Measurements from ENCODE around the gene RGSL1.
A peak's percentile ranks its signal among the peaks of the same experiment; 100 is the strongest.

RGSL1 gene

DNA sequence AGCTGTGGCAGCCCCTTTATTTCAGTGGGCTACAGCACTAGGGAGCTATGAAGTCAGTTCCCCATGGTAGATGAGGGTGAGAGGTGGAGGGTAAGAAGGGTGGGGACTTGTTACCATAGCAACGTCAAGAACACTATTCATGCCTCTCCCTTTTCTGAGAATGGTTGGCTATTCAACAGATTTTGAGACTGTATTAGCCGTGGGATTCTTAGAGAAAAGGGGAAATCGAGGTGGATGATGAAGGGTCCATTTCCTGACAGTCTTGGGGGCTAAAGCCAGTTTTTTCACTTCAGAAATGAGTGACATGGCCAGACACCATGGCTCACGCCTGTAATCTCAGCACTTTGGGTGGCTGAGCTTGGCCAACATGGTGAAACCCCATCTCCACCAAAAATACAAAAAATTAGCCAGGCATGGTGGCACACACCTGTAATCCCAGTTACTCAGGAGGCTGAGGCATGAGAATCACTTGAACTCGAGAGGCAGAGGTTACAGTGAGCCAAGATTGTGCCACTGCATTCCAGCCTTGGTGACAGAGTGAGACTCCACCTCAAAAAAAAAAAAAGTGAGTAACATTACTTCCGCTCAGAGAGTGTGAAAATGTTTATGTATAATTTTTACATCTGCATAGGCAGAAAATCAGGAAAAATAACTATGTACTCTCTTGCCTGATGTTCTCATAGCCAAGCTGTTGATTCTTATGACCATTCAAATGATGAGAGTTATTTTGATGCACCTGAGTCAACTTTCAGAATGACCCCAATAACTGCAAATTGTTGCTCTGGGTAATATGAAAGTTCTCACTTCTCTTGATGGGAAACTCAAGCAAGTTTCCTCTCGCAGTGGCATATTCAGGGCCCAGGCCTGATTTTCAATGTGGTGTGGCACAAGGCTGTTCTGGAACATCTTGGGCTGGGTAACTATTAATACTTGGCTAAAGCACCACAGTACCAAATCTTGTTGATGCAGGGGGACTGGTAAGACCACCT, 23.2 kb upstream of the RGSL1 start:
- peak; percentile 58 for DNase-seq (ENCODE audit: low spot score)
- in situ Hi-C loops (cut with MboI; ENCODE audit: low sequenced_read_pairs, unreplicated experiment), result no loop called here
- TF ChIP-seq, protein P1, sequence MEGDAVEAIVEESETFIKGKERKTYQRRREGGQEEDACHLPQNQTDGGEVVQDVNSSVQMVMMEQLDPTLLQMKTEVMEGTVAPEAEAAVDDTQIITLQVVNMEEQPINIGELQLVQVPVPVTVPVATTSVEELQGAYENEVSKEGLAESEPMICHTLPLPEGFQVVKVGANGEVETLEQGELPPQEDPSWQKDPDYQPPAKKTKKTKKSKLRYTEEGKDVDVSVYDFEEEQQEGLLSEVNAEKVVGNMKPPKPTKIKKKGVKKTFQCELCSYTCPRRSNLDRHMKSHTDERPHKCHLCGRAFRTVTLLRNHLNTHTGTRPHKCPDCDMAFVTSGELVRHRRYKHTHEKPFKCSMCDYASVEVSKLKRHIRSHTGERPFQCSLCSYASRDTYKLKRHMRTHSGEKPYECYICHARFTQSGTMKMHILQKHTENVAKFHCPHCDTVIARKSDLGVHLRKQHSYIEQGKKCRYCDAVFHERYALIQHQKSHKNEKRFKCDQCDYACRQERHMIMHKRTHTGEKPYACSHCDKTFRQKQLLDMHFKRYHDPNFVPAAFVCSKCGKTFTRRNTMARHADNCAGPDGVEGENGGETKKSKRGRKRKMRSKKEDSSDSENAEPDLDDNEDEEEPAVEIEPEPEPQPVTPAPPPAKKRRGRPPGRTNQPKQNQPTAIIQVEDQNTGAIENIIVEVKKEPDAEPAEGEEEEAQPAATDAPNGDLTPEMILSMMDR (IDR thresholded peaks at IDR 0.05; ENCODE audit: borderline replicate concordance, control extremely low read depth, extremely low read depth, insufficient read depth, missing control alignments), result no peak

DNA sequence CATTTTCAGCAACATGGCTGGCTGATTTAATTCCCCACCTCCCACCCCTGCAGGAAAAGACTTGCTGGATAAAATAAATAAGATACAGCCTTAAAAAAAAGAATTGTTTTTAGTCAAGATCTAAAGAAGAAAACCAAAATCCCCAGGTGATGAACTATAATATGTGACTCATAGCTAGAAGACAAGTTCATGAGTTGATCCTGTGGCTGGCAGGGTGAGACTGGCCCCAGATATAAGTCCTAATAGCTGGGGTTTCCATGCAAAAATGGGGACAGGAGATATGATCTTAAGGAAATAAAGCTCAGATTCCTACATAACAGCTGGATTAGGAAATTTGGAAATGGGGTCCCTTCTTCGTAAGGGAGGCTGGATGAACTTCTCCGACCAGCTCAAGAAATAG, 21.9 kb upstream of the RGSL1 start:
- in situ Hi-C loops (cut with MboI; ENCODE audit: low sequenced_read_pairs, unreplicated experiment), result no loop called here
- DNase-seq (ENCODE audit: low spot score), result no peak
- TF ChIP-seq, protein P1 (IDR thresholded peaks at IDR 0.05; ENCODE audit: borderline replicate concordance, control extremely low read depth, extremely low read depth, insufficient read depth, missing control alignments), result no peak

DNA sequence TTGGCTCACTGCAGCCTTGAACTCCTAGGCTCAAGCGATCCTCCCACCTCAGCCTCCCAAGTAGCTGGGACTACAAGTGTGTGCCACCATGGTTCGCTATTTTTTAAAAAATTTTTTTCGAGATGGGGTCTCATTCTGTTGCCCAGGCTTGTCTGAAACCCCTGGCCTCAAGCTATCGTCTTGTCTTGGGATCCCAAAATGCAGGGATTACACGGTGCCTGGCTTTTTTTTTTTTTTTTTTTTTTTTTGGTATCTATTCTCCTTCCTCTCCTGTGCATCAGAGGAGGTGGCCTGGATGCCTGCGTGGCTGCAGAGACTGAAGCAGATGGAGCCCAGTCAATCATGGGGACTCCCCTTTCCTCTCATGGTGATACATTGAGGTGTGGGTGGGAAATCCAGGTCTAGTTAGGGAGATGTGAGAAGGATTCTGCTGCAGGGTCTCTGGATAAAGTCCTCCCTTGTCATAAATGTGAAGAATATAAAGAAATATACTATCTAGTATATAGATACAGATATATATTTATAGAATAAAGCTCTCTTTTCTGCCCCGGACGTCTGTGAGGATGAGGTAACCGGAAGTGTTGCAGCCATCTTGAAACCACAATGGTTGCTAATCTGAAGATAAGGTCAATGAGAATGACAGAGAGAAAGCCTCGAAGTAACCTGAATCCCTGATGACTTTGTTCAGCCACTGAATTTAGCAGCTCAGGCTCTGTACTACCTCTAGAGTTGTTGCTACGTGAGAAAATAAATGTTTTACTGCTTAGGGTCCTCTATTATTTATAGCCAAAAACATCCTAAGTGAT, 19.5 kb upstream of the RGSL1 start:
- TF ChIP-seq, protein P1 (IDR thresholded peaks at IDR 0.05; ENCODE audit: borderline replicate concordance, control extremely low read depth, extremely low read depth, insufficient read depth, missing control alignments), result no peak
- DNase-seq (ENCODE audit: low spot score), result peak; percentile 65
- in situ Hi-C loops (cut with MboI; ENCODE audit: low sequenced_read_pairs, unreplicated experiment), result no loop called here

DNA sequence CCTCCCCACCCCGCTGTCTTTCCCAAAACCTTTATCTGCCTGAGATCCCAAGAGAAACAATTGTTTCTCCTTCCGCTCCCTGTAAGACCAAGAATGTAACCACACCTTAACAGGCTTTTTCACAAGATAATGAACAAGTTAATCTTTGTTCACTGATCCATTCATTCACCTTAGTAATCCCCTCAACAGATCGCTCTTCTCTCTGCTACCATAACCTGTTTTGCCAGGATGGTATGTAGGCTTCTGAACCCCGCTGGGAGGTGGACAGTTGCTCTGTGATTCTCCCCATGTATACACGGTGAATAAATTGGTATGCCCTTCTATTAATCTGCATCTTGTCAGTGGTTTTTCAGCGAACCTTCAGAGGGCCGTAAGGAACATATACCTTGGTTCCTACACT, 18.7 kb upstream of the RGSL1 start:
- in situ Hi-C loops (cut with MboI; ENCODE audit: low sequenced_read_pairs, unreplicated experiment), result no loop called here
- TF ChIP-seq, protein P1 (IDR thresholded peaks at IDR 0.05; ENCODE audit: borderline replicate concordance, control extremely low read depth, extremely low read depth, insufficient read depth, missing control alignments), result no peak
- DNase-seq (ENCODE audit: low spot score), result no peak

DNA sequence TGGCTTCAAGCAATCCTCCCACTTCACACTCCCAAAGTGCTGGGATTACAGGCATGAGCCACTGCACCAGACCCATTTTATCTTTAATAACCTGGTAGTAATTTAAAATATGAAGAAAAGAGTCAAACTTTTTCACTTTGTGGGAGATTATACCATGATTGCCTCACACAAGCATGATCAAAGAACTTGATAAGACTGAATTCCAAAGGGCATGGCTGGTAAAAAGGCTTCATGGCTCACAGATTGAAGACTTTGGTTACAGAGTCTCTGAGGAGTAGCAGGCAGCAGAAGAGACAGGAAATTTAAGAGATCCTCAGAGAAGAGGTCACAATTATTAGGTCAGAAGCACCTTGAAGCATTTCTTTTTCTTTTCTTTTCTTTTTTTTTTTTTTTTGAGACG, 16.4 kb upstream of the RGSL1 start:
- TF ChIP-seq, protein P1 (IDR thresholded peaks at IDR 0.05; ENCODE audit: borderline replicate concordance, control extremely low read depth, extremely low read depth, insufficient read depth, missing control alignments), result no peak
- DNase-seq (ENCODE audit: low spot score), result no peak
- in situ Hi-C loops (cut with MboI; ENCODE audit: low sequenced_read_pairs, unreplicated experiment), result no loop called here

DNA sequence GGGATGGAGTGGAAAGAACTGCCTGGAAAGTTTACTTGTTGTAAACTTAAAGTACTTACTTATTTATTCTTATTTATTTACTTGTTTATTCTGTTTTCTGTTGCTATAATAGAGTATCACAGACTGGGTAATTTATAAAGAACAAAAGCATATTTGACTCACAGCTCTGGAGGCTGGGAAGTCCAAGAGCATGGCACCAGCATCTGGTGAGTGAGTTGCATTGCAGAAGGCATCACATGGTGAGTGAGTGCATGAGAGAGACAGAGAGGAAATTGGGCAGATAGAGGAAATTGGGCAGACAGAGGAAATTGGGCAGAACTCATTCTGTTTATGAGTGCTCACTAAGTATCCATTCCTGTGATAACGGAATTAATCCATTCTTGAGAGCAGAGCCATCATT, 11.6 kb upstream of the RGSL1 start:
- TF ChIP-seq, protein P1 (IDR thresholded peaks at IDR 0.05; ENCODE audit: borderline replicate concordance, control extremely low read depth, extremely low read depth, insufficient read depth, missing control alignments), result no peak
- in situ Hi-C loops (cut with MboI; ENCODE audit: low sequenced_read_pairs, unreplicated experiment), result no loop called here
- no peak for DNase-seq (ENCODE audit: low spot score)

All from GM13976 (cell line).